HG03108 (cell line): Measurements from ENCODE around the gene NAPSA.

Experiments used
- ATAC-seq: cut with Tn5 transposase; IDR thresholded peaks from one replicate; pipeline ENCODE4 v1.9.1; 2021; ENCODE audit warnings: moderate library complexity; ENCODE audit not compliant: unreplicated experiment

NAPSA gene

DNA sequence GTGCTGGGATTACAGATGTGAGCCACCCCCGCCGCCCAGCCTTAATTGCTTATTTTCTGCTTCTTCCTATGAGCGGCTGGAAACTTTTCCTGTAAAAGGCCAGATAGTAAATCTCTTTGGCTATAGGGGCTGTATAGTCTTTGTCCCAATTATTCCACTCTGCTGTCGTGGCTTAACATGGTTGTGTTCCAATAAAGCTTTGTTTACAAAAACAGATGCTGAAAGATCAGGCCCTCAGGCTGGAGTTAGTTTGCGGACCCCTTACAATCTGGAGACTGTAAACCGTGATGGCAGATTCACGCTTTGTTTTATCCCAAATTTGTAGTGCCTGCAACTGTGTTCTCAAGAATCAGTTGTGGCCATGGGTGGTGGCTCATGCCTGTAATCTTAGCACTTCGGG lies 47.0 kb downstream of the NAPSA start:
- no peak for ATAC-seq

- no peak for ATAC-seq
Observed at GRCh38 chr19:50317115-50317514, 48.3 kb downstream of the NAPSA start.

GRCh38 chr19:50315773-50316448 lies 49.5 kb downstream of the NAPSA start:
- ATAC-seq, result no peak

DNA sequence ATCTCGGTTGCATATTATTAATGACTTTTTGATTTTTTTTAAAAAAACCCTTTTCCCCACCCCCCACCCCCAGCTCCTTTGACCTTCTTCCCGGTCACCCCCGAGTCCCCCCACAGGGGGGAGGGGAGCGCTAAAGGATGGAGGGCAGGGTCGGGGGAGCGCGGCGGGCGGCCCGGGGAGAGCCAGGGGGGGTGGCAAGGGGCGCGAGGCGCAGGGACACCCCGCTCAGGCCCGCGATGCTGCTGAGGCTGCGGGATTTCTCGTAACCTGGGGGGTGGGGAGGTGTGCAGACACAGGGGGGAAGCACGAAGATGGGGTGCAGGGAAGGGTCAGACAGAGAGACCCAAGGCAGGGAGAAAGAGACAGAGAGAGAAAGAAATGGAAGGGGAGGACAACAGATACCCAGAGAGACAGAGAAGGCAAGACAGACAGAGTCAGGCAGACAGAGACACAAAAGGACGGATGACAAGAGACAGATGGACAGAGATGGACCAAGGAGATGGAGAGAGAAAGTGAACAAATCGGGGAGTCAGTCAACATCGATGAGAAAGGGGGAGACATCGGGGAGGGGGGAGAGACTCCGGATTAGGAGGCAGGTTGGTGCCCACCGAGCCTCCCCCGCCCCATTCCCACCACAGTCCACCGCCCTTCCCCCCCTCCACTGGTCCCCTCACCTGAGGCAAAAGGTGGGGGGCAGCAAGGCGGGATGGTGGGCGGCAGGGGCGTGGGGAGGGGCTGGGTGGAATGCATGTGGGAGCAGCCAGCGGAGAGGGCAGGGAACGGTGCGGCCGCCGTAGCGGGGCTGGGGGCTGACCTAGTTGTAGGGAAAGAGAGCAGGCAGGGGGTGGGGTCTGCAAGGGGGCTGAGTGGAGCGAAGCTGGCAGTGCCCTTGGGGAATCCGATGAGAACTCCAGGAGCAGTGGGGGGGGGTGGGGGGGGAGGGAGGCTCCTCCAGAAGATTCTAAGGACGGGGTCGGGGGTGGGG lies 50.4 kb downstream of the NAPSA start:
- ATAC-seq, result no peak

- ATAC-seq, result no peak
Observed at GRCh38 chr19:50313812-50314536, 51.5 kb downstream of the NAPSA start.

DNA sequence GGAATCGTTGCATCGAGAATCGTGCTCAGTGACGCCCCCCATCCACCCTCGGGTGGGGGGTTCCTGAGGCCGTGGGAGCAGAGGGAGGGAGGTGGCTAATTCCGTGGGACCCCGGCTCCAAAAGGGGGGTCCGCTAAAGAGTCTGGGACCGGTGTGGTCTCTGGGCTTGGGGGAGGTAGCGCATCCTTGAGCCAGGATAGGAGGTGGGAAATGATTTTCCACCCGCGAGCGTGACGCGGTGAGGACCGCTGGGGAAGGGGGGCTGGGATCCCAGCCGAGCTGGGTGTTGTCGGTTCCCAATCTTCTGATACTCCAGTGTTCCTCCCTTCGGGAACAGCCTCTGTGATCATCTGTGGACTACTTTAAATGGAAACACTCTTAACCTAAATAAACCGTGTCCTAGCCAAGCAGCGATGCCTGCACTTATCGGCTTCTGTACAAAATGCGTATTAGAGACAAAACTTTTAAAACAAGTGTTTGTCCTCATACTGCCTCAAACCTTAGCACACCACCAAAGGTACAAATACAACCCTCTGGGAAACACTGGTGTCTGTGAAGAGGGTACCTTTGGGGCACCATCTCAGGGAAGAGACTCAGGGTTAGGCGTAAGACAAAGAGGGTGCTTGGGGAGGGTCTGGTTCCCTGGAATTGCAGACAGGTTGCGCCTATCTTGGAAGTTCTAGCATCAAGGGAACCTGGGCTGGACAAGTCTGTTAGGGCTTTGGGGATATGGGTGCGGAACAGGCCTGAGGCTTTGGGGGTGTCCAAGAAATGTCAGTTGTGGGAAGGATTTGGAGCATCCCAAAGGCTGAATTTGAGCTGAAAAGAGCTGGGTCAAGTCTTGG lies 52.2 kb downstream of the NAPSA start:
- ATAC-seq, result no peak

DNA sequence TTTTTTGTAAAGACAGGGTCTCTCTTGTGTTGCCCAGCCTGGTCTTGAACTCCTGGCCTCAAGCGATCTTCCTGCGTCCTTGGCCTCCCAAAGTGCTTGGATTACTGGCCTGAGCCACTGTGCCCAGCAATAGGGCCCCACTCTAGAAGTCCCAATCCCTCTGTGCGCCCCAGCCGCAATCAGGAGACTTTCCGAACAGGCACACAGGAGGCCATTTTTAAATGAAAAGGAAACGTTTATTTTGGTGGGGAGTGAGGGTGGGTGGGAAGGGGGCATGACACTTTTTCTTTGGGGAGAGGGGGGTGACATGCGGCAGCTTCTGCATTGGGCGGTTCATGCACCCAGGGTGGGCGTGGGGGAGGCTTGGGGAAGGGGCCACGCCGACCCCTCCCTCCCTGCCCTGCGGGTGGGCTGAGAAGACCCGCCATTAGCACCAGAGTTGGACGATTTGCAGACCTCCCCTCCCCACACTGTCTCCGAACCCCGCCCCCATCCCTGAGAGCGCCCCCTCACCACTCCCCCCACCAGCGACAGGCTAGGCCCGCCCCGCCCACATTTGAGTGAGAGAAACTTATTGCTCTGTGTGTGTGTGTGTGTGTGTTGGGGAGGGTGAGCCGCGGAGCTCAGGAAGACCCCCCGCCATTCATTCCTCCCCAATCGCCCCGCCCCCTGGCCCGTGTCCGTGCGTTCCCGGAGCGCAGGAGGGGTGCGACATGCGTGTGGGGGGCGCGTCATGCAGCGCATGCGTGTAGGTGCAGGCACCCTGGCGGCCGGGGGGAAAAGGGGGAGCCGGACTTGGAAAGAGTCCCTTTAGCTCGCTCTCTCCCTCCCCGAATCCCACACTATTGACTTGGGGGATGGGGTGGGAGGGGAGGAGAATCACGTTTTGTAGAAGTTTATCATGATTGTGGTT lies 53.5 kb downstream of the NAPSA start:
- ATAC-seq, result no peak

DNA sequence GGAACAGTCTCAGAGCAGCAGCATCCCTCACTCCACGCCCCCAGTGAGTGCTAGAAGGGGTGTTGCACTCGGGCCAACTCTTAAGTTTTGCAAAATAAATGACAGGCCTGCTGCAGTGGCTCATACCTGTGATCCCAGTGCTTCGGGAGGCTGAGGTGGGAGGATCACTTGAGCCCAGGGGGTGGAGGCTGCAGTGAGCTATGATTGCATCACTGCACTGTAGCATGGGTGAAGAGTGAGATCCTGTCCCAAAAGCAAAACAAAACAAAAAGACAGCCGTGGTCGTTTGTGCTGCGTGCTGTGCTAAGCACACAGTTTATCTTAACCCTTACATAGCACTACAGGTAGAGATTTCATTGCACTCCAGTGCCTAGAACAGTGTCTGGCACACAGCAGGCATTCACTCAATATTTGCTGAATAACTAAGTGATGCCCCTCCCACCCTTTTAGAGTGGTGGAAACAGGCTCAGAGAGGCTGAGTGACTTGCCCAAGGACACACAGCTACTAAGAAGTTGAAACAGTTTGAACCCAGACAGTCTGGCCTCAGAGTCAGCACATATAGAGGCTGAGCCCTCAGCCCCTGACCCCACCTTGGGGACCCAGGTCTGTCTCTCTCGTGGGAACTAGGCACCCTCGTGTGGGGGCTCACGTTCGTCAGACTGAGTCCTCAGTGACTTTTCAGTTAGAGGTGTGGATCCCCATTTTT lies 54.5 kb downstream of the NAPSA start:
- no peak for ATAC-seq

DNA sequence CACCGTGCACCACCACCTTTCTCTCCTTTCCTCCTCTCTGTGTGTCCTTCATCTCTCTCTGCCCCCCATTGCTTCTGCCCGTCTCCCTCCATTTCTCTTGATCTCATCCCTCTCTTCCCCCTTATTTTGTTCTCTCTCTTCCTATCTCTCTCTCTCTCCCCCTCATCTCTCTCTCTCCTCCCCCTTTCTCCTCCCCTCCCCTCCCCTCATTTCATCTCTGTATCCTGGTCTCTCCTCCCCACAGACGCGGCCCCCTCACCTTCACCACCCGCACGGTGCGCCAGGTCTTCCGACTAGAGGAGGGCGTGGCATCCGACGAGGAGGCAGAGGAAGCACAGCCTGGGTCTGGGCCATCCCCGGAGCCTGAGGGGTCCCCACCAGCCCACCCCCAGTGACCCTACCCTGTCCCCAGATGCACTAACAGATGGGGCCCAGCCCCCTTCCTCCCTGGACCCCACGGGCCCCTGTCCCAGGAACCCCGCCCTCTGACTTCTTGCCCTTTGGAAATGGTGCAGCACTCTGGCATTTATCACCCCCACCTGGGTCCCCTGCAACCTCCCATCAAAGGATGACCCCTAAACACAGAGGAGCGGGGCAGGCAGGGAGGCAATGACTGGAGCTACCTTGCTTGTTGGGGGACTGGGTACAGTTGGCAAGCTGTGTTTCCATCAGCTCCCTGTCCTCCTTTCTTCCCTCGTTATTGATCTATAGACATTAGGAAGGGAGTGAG lies 55.9 kb downstream of the NAPSA start:
- no peak for ATAC-seq

- no peak for ATAC-seq
Observed at GRCh38 chr19:50308991-50309390, 56.4 kb downstream of the NAPSA start.
